Erythroblast (primary cell): ENCODE measurements around the gene CARD8.

ENCODE experiments used
- GATA1 ChIP-seq: IDR thresholded peaks from 2 replicates; pipeline ENCODE4 v1.6.1; 2011; ENCODE audit warnings: low read depth, mild to moderate bottlenecking, control low read depth, low read length, moderate library complexity
- POLR2A ChIP-seq: IDR thresholded peaks from 2 replicates; pipeline ENCODE4 v1.6.1; 2011; ENCODE audit warnings: mild to moderate bottlenecking, low read length

DNA sequence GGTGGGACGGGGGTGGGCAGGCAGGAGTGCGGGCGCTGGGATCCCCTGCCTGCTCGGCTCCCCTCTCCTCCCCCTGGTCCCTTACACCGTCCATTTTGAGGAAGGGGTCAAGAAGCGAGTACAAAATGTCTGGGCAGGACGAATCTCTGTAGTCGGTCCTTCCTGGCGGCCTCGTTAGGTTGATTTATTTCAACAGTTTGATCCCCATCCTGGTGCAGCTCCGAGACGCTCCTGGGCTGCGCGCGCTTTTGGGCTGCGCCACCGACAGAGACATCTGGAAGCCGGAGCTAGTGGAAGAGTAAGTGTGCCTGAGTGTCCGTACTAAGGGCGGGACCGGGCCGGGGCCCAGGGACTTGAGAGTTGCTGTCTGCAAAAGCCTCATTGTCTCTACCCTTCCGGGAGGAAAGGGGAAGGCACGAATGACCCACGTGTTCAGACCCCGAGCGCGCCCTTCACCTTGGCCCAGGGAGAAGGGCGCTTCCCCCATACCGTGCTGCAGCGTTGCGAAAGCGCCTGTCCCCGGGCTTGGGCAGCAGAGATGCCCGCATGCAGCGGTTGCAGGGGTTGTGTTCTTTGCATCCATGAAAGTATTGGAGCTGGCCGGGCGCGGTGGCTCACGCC lies 15.9 kb upstream of the CARD8 start:
- no peak for TF ChIP-seq POLR2A
- no peak for TF ChIP-seq GATA1
